A549 treated with AZD9567 at 1 μM for 4 hours (cell line): ENCODE data around the gene TACC3. TPM values are rescaled to one million over a fixed set of nuclear protein-coding genes. Genes with fewer than 3 reads are reported as not detected.

Source experiments
- total RNA-seq: library from RNA; stranded (reverse); fragments of 200-300 nt; extraction: Qiagen RNA extraction; gene quantifications from 5 replicates; pipeline ENCODE4 v1.2.3, GENCODE V29; 2022; ENCODE audit not compliant: insufficient read depth

TACC3 gene
- total RNA-seq, result 79.1 to 91.0 TPM (median 86.7 TPM) in 5 replicates

DNA sequence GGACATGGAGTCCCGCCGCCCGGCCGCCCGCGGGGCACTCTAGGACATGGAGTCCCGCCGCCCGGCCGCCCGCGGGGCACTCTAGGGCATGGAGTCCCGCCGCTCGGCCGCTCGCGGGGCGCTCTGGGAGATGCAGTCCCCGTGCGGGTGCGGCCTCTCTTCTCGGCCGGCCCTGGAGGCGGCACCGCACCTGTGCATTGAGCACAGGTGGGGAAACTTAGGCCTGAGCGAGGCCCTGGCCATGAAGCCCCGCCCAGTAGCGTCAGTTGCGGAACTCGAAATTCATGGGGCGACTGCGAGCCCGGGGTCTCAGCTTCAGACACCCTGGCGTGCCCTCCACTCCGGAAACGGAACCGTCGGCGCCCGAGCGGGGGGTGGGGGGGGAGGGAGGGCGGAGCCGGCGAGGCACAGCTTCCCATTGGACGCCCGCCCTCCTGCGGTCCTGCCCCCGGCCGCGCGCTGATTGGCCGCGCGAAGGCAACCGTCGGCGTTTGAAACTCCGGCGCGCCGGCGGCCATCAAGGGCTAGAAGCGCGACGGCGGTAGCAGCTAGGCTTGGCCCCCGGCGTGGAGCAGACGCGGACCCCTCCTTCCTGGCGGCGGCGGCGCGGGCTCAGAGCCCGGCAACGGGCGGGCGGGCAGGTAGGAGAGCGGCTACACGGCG, at the start of gene TACC3, which contains the start of gene TMEM129:
Gene TACC3, plus strand, starts transcription at position 519 of the 663 bp plus-strand sequence. CDS start 1,901 bp downstream, outside the sequence.
Gene TMEM129, minus strand, starts transcription at position 321 of the 663 bp plus-strand sequence. CDS start 486 bp downstream, outside the sequence.

GRCh38 chr4:1683736-1684505, 37.4 kb upstream of the TACC3 start, which contains the start of gene FAM53A:
Gene FAM53A, minus strand, starts transcription at chr4:1684313. Its CDS starts 15,572 bp downstream, at chr4:1668741.

DNA sequence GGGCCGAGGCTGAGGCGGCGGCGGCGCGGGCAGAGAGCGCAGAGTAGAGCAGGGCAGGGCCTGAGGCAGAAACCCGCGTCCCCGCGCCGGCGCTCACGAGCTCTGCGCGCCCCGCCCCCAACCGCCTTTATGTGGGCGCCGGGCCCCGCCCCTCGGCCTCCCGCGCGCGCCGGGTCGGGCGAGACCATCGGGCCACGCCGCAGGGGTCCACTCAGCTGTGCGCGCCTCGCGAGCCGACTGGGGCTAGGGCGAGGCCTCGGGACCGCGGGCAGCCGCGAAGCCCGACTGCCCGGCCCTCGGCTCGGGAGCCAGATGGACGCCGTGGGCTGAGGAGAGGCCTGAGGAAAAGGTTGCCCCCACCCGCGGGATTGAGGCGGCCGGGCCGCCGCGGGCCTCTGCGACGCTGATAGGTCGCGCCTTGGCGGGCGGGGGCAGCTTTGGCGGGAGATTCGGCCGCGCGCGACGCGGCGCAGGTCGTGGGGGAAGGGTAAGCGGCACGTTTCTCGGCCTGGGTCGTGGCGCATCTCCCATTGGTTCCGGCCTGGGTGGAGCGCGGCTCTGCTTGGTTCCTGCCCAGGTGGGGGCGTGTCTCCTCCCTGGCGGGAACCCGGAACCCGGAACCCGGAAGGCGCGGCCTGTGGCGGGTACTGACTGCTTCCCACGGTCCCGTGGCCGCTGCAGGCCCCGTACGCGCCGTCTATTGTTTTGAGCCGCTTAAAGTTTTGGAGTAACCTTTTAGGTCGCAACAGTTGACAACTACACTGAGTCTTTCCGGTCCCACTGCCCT, 8.9 kb upstream of the TACC3 start, which contains the start of gene SLBP:
Gene SLBP, minus strand, starts transcription at position 104 of the 787 bp plus-strand sequence. CDS start 131 bp downstream, outside the sequence.

GRCh38 chr4:1792832-1793495, 71.6 kb downstream of the TACC3 start, which contains the start of gene FGFR3:
Gene FGFR3, plus strand, starts transcription at chr4:1793293. Its CDS starts 642 bp downstream, at chr4:1793935.

Other genes starting within 250 kb of the TACC3 start
- gene FAM53A, start 37.2 kb upstream of the TACC3 start, total RNA-seq, result 0.60 to 1.1 TPM (median 0.81 TPM) in 4 of 5 replicates, not detected in the other
- 77.0 to 122 TPM (median 85.9 TPM) in 5 replicates for gene SLBP, start 9.2 kb upstream of the TACC3 start, total RNA-seq
- 24.5 to 29.1 TPM (median 28.2 TPM) in 5 replicates for gene TMEM129, start 198 bp upstream of the TACC3 start, total RNA-seq
- 1.9 to 3.6 TPM (median 3.3 TPM) in 5 replicates for gene FGFR3, start 71.8 kb downstream of the TACC3 start, total RNA-seq
- gene LETM1, start 134.6 kb downstream of the TACC3 start, total RNA-seq, result 21.3 to 31.8 TPM (median 31.0 TPM) in 5 replicates
- gene NSD2, start 149.9 kb downstream of the TACC3 start, total RNA-seq, result 35.1 to 44.9 TPM (median 43.7 TPM) in 5 replicates